Measurements from ENCODE around the gene MAP4K5. TPM values are rescaled to one million over a fixed set of nuclear protein-coding genes. Genes with fewer than 3 reads are reported as not detected.
"Not testable (repeated sequence)": the region's sequence is repeated elsewhere in the genome, so short reads cannot be mapped to it uniquely, and the experiment has no call there.

Gene MAP4K5
- total and polyA plus RNA-seq, 7 donors, result 4.8 to 17.1 (median 14.6) TPM

- Histone ChIP-seq H3K36me3 (ENCODE audit: insufficient read depth in 1 of 2, low read depth in 1 of 2) (no peaks in the 10 kb centered on the region), H3K27ac (peak within 1 kb of the TSS; percentile 68), H3K4me3 (peak within 1 kb of the TSS; percentile 86), H3K4me1 (peaks cover 9% of the 10 kb centered on the region), H3K9me3 (no peaks in the 10 kb centered on the region), H3K27me3 (ENCODE audit: insufficient read depth in 3 of 3, low read length in 2 of 3) (peaks cover 0 to 54% (median 2%) of the 10 kb centered on the region in 3 donors)
- ATAC-seq, result peak; percentile 76 to 91 (median 85)
- peak; percentile 77 to 86 for DNase-seq
- TF ChIP-seq CTCF (IDR thresholded peaks at IDR 0.05), result no peak
- intact Hi-C loops (cut with DNase I), result no loop called here
- WGBS, 3 donors, result 0 to 1% (median 0%) methylated on average over 45 to 66 of the region's 66 CpGs
Observed at GRCh38 chr14:50559990-50560930, 27.9 kb upstream of the MAP4K5 start, which contains the start of gene ATL1. Gene ATL1 (plus strand): TSS chr14:50560145. CDS start chr14:50560266, 121 bp downstream.

GRCh38 chr14:50552796-50553195 is 20.4 kb upstream of the MAP4K5 start:
- H3K4me1 ChIP-seq; H3K4me3 ChIP-seq; H3K36me3 ChIP-seq (ENCODE audit: insufficient read depth in 1 of 2, low read depth in 1 of 2); intact Hi-C loops (cut with DNase I); ATAC-seq; H3K27ac ChIP-seq; H3K9me3 ChIP-seq; DNase-seq: not testable (repeated sequence)
- peaks cover 0 to 21% (median 0%) of the 10 kb centered on the region in 3 donors for H3K27me3 ChIP-seq (ENCODE audit: insufficient read depth in 3 of 3, low read length in 2 of 3)
- WGBS, 3 donors, result 84 to 94% (median 91%) methylated on average over 3 of the region's 3 CpGs

- H3K36me3 ChIP-seq (ENCODE audit: insufficient read depth in 1 of 2, low read depth in 1 of 2), result no peaks in the 10 kb centered on the region
- intact Hi-C loops (cut with DNase I), result no loop called here
- 84 to 93% (median 92%) methylated on average over 3 of the region's 3 CpGs for WGBS, 3 donors
Observed at GRCh38 chr14:50551877-50552276, 19.5 kb upstream of the MAP4K5 start.

GRCh38 chr14:50550294-50550693 is 17.9 kb upstream of the MAP4K5 start:
- no peak overlapping the region for H3K4me3 ChIP-seq
- intact Hi-C loops (cut with DNase I), result no loop called here
- ATAC-seq (no peak), DNase-seq (no peak)
- WGBS, 3 donors, result 89 to 96% (median 95%) methylated on average over 1 of the region's 1 CpG
- H3K27me3 ChIP-seq (ENCODE audit: insufficient read depth in 3 of 3, low read length in 2 of 3), result no peaks in the 10 kb centered on the region
- H3K9me3 ChIP-seq, result no peaks in the 10 kb centered on the region
- peaks cover 2% of the 10 kb centered on the region for H3K4me1 ChIP-seq
- H3K36me3 ChIP-seq (ENCODE audit: insufficient read depth in 1 of 2, low read depth in 1 of 2), result no peaks in the 10 kb centered on the region
- H3K27ac ChIP-seq, result no peak overlapping the region
- no peak for TF ChIP-seq CTCF (IDR thresholded peaks at IDR 0.05)

More at GRCh38 chr14:50551877-50552276, 19.5 kb upstream of the MAP4K5 start:
- Histone ChIP-seq H3K27me3 (ENCODE audit: insufficient read depth in 3 of 3, low read length in 2 of 3) (peaks cover 0 to 12% (median 0%) of the 10 kb centered on the region in 3 donors), H3K4me3 (no peak overlapping the region), H3K9me3 (no peaks in the 10 kb centered on the region), H3K4me1 (no peaks in the 10 kb centered on the region), H3K27ac (no peak overlapping the region)
- TF ChIP-seq CTCF (IDR thresholded peaks at IDR 0.05), result no peak
- no peak for ATAC-seq
- no peak for DNase-seq

GRCh38 chr14:50545618-50546017 is 13.2 kb upstream of the MAP4K5 start:
- Histone ChIP-seq H3K4me1 (peaks cover 11% of the 10 kb centered on the region), H3K4me3 (no peak overlapping the region), H3K9me3 (no peaks in the 10 kb centered on the region), H3K27ac (peak overlapping the region; percentile 70), H3K36me3 (ENCODE audit: insufficient read depth in 1 of 2, low read depth in 1 of 2) (no peaks in the 10 kb centered on the region), H3K27me3 (ENCODE audit: insufficient read depth in 3 of 3, low read length in 2 of 3) (no peaks in the 10 kb centered on the region)
- ATAC-seq (peak; percentile 45 to 60 (median 54)), DNase-seq (no peak)
- intact Hi-C loops (cut with DNase I), result no loop called here
- 45 to 69% (median 52%) methylated on average over 3 of the region's 3 CpGs for WGBS, 3 donors
- TF ChIP-seq CTCF (IDR thresholded peaks at IDR 0.05), result no peak

Measured in psoas muscle (tissue), 8 donors.